ENCODE data around the gene SVBP.

SVBP gene

DNA sequence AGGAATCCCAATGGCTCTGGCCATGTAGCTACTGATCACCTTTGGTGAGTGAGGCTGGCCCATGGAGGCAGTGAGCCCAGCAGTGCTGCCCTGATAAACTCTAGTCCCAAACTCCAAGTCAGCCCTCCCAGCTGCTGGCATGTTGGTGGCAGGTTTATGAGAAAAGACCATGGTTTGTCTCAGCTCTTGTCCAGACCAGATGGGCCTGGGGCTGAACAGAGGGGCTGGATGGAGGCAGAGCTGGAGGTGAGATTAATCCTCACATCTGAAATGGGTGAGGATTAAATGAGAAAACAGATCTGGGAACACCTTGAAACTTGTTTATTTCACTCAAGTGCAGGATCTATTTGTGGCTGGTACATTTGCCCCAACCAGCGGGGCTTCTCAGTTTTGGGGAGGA lies 29.2 kb downstream of the SVBP start:
- in situ Hi-C loops (cut with HindIII; ENCODE audit: low sequenced_read_pairs), result no loop called here
- no peak for DNase-seq (ENCODE audit: low read depth, low spot score)
- no peak for TF ChIP-seq CTCF (IDR thresholded peaks at IDR 0.05; ENCODE audit: low read depth, low read length)
- no peak overlapping the region for H3K4me3 ChIP-seq (ENCODE audit: low read depth, low read length)

DNA sequence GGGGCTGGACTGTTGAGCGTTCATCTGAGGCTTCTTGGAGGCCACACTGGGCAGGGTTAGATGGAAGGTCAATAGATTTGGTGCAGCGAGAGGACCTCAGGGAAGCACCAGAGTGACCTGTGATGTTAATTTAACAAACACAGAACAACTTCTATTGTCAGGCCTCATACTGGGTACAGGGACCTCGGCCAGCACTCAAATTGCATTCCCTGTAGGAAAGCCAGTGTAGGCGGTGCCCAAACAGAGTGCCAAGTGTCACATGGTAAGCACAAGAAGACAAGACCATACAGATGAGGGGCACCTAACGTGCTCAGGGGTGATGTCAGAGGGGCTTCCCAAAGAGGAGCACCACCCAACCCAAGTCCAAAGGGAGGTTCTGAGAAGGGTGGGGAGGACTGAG lies 31.1 kb downstream of the SVBP start:
- no peak for TF ChIP-seq CTCF (IDR thresholded peaks at IDR 0.05; ENCODE audit: low read depth, low read length)
- in situ Hi-C loops (cut with HindIII; ENCODE audit: low sequenced_read_pairs), result no loop called here

GRCh38 chr1:42784946-42785693 lies 32.1 kb downstream of the SVBP start, which contains the start of gene TMEM269:
Gene TMEM269, plus strand, starts transcription at chr1:42784991. Its CDS starts 4,903 bp downstream, at chr1:42789894.
- in situ Hi-C loops (cut with HindIII; ENCODE audit: low sequenced_read_pairs), result no loop called here
- no peak for TF ChIP-seq CTCF (IDR thresholded peaks at IDR 0.05; ENCODE audit: low read depth, low read length)
- no peak for DNase-seq (ENCODE audit: low read depth, low spot score)
- peak within 1 kb of the TSS; percentile 31 for H3K4me3 ChIP-seq (ENCODE audit: low read depth, low read length)

More for the DNA sequence above, 31.1 kb downstream of the SVBP start:
- no peak for DNase-seq (ENCODE audit: low read depth, low spot score)
- H3K4me3 ChIP-seq (ENCODE audit: low read depth, low read length), result no peak overlapping the region

GRCh38 chr1:42784547-42784945 lies 32.7 kb downstream of the SVBP start:
- DNase-seq (ENCODE audit: low read depth, low spot score), result no peak
- in situ Hi-C loops (cut with HindIII; ENCODE audit: low sequenced_read_pairs), result no loop called here
- TF ChIP-seq CTCF (IDR thresholded peaks at IDR 0.05; ENCODE audit: low read depth, low read length), result no peak
- no peak overlapping the region for H3K4me3 ChIP-seq (ENCODE audit: low read depth, low read length)

- no peak overlapping the region for H3K4me3 ChIP-seq (ENCODE audit: low read depth, low read length)
- no peak for DNase-seq (ENCODE audit: low read depth, low spot score)
- no peak for TF ChIP-seq CTCF (IDR thresholded peaks at IDR 0.05; ENCODE audit: low read depth, low read length)
- in situ Hi-C loops (cut with HindIII; ENCODE audit: low sequenced_read_pairs), result no loop called here
Observed at GRCh38 chr1:42783092-42783491, 34.1 kb downstream of the SVBP start.

DNA sequence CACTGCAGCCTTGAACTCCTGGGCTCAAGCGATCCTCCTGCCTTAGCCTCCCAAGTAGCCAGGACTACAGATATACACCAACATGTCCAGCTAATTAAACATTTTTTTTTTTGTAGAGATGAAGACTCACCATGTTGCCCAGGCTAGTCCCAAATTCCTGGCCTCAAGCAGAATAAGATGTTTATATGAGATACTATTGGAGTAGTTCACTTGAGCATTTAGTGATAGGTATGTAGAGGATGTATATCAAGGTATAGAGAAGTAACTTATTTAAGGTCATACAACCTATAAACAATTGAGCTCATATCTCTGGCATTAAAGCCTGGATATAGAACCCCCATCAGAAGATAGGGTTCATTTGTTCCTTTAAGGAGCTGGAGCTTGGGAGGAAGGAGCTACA lies 37.0 kb downstream of the SVBP start:
- in situ Hi-C loops (cut with HindIII; ENCODE audit: low sequenced_read_pairs), result no loop called here
- DNase-seq (ENCODE audit: low read depth, low spot score), result no peak
- no peak for TF ChIP-seq CTCF (IDR thresholded peaks at IDR 0.05; ENCODE audit: low read depth, low read length)
- H3K4me3 ChIP-seq (ENCODE audit: low read depth, low read length), result no peak overlapping the region
